NB4 (cell line): ENCODE results near the gene AFAP1.

Experiments
- CTCF ChIP-seq: IDR thresholded peaks from one replicate; pipeline ENCODE4 v1.5.1; 2012; ENCODE audit warnings: low read depth, low read length
- POLR2A ChIP-seq: IDR thresholded peaks from 2 replicates; pipeline ENCODE4 v1.6.1; 2011; ENCODE audit warnings: mild to moderate bottlenecking; ENCODE audit not compliant: insufficient read length; ENCODE audit errors: extremely low read depth

- no peak for TF ChIP-seq POLR2A
- no peak for TF ChIP-seq CTCF
These were observed 158.3 kb downstream of the AFAP1 start for GRCh38 chr4:7781366-7781765.
